Spinal cord (tissue), 10 donors: ENCODE results near the gene MTUS2. TPM values are rescaled to one million over a fixed set of nuclear protein-coding genes. Genes with fewer than 3 reads are reported as not detected.

ENCODE experiments used
- DNase-seq, 6 donors: peaks; one replicate each; pipeline versions ENCODE4 v3.0.0 to v3.0.0-alpha.2; 2013 to 2015; ENCODE audit warnings: low spot score in 6 of 6, low read depth in 4 of 6
- H3K27ac ChIP-seq: one replicate; pipeline ENCODE4 v1.5.1; 2013; ENCODE audit warnings: low read depth, low read length, control low read depth
- H3K27me3 ChIP-seq: one replicate; pipeline ENCODE4 v1.6.1; 2013; ENCODE audit warnings: low read length; ENCODE audit not compliant: control insufficient read depth, insufficient read depth
- H3K36me3 ChIP-seq: one replicate; pipeline ENCODE4 v1.6.1; 2013; ENCODE audit warnings: low read length; ENCODE audit not compliant: control insufficient read depth, insufficient read depth
- H3K4me1 ChIP-seq: one replicate; pipeline ENCODE4 v1.6.1; 2013; ENCODE audit warnings: low read length; ENCODE audit not compliant: control insufficient read depth, insufficient read depth
- H3K4me3 ChIP-seq: one replicate; pipeline ENCODE4 v1.5.1; 2013; ENCODE audit warnings: low read depth, low read length, control low read depth
- H3K9me3 ChIP-seq: one replicate; pipeline ENCODE4 v1.6.1; 2013; ENCODE audit warnings: low read length; ENCODE audit not compliant: control insufficient read depth, insufficient read depth
- WGBS: methylation state at CpG from one replicate; pipeline ENCODE4 v1.1.5; 2013; ENCODE audit warnings: missing lambda C conversion rate; ENCODE audit not compliant: insufficient coverage; 5-methylcytosine and 5-hydroxymethylcytosine counted together
- polyA plus RNA-seq, 2 donors: library from polyadenylated mRNA; unstranded; fragments of 120-200 nt; gene quantifications; one replicate each; pipeline ENCODE4 v1.2.1, GENCODE V29; 2013; ENCODE audit not compliant: insufficient read length in 2 of 2
- total RNA-seq, 2 donors: library from RNA; depleted of rRNA in 1 of 2; stranded (reverse); fragments of 120-200 nt in 1 of 2; fragments of >200 nt in 1 of 2; gene quantifications; one replicate each; pipeline versions ENCODE4 v1.2.3 to v1.2.4, GENCODE V29; 2013 to 2014
- donor health status: healthy.

The MTUS2 gene
- total and polyA plus RNA-seq, 4 donors = 4.6 to 12.5 (median 10.1) TPM

DNA sequence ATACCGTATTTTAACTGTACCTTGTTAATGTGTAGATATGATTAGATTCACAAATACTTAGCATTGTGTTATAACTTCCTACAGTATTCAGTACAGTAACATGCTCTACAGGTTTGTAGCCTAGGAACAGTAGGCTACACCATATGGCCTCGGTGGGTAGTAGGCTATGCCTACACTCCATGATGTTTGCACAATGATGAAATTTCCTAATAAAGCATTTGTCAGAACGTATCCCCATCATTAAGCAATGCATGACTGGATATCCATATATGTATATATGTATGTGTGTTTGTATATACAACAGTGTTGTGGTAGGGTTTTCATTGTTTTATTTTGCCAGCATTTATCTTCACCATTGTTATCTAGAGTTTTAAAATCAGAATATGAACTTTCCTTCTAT is 655.9 kb downstream of the MTUS2 start:
- no peak overlapping the region for H3K27ac ChIP-seq
- WGBS = no CpG with 5 or more reads among the region's 3 CpGs
- peaks cover 5% of the 10 kb centered on the region for H3K36me3 ChIP-seq
- H3K9me3 ChIP-seq = no peaks in the 10 kb centered on the region
- DNase-seq = no peak
- H3K27me3 ChIP-seq = no peaks in the 10 kb centered on the region
- H3K4me3 ChIP-seq = no peak overlapping the region
- peaks cover 5% of the 10 kb centered on the region for H3K4me1 ChIP-seq

DNA sequence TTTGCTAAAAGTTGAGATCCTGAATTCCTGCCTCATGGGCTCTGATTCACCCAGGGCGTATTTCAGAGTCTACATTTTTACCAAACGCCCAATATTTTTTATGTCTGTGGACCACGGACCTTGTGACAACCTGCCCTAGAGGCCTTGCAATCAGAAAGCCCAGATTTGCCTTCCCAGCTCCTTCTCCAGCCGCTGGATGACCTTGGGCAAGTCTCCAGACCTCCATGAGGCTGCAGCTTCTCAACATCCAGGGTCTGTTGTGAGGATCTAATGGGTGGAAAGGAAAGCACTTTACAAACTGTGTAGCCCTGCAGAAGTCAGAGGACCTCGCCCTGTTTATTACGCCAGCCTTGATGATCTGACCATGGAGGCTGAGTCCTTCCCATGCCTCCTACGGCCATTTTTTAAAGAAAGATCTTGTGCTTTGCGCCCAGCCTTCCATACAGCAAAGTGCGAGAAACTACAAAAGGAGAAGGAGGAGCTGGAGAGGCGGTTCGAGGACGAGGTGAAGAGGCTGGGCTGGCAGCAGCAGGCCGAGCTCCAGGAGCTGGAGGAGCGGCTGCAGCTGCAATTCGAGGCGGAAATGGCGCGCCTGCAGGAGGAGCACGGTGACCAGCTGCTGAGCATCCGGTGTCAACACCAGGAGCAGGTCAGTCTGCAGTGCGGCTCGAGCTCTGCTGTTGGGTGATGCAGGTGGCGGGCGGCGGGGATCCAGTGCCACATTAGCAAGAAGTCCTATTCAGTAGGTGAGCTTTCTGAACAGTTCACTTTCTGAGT is 659.8 kb downstream of the MTUS2 start:
- no peaks in the 10 kb centered on the region for H3K9me3 ChIP-seq
- no peak for DNase-seq

DNA sequence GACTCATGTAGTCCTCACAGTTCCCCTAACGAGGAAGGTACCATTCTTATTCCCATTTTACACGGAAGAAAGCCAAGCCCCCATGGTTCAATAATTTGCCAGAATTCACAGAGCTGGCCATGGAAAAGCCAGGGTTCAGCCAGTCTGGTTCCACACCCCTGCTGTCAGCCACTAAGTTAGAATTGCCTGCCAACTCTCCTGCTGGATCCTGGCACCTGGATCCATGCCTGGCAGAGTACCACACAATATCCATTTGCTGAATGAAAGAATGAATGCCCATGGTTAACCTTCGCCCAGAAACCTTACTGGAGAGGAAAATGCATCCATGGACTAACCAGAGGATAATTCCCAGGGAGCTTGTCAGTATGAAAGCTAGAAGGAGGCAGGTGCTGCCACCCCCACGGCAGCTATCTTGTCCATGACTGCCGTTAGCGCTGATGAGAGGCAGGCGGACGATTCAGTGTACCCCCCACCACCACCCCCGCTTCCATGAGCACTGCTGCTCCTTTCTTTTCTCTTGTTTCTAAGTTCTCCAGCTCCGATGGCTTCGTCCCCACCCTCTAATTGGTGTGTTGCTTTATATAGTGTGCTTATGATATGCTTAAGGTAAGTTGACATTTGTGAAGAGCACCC is 660.9 kb downstream of the MTUS2 start:
- Histone ChIP-seq H3K4me3 (no peak overlapping the region), H3K27me3 (no peaks in the 10 kb centered on the region), H3K36me3 (peaks cover 5% of the 10 kb centered on the region), H3K27ac (no peak overlapping the region), H3K4me1 (peaks cover 25% of the 10 kb centered on the region), H3K9me3 (no peaks in the 10 kb centered on the region)
- 38% methylated on average over 3 of the region's 11 CpGs for WGBS
- peak in 2 of 6 donors; percentile 50 to 65 for DNase-seq

More for the DNA sequence above, 659.8 kb downstream of the MTUS2 start:
- Histone ChIP-seq H3K4me1 (peaks cover 25% of the 10 kb centered on the region), H3K27ac (no peak overlapping the region), H3K4me3 (no peak overlapping the region), H3K36me3 (peaks cover 5% of the 10 kb centered on the region), H3K27me3 (no peaks in the 10 kb centered on the region)
- 85% methylated on average over 22 of the region's 25 CpGs for WGBS

DNA sequence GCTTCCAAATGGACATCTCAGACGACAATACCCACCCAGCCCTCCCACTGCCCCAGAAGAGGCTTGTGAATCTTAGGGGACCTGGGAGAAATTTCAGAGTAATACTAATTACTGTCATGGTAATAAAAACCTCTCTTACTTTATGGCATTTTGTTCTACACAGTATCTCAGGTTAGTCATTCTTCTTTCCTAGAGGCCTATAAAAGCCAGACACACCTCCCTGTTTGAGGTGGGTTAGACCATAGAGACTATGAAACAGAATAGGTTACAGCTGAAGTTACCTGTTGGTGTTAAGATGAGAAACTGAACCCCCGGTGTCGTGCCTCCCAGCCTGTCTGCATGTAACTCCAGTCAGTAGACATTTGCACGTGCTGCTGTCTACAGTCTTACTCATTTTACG is 661.5 kb downstream of the MTUS2 start:
- 88% methylated on average over 4 of the region's 5 CpGs for WGBS

DNA sequence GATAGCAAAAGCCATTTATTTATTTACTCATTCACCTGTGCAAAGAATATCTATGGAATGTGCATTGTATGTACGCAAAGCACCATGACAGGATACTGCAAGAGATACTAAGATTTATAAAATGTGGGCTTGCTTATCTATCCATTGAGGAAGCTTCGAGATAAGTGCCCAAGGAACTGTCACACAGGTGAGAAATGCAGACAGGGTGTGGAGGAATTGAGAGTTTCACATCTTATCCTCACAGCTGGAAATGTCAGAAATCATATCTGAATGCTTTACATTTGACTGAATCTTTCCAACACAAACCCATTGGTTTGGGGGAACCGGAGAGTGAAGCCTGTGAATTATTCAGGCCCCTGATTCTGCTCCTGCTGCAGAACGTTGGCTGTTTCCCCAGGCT is 662.4 kb downstream of the MTUS2 start:
- 36% methylated on average over 2 of the region's 4 CpGs for WGBS

More for the DNA sequence above, 661.5 kb downstream of the MTUS2 start:
- DNase-seq = no peak
- no peak overlapping the region for H3K4me3 ChIP-seq
- H3K36me3 ChIP-seq = peaks cover 5% of the 10 kb centered on the region
- peaks cover 25% of the 10 kb centered on the region for H3K4me1 ChIP-seq
- no peaks in the 10 kb centered on the region for H3K27me3 ChIP-seq
- H3K9me3 ChIP-seq = no peaks in the 10 kb centered on the region
- H3K27ac ChIP-seq = no peak overlapping the region

DNA sequence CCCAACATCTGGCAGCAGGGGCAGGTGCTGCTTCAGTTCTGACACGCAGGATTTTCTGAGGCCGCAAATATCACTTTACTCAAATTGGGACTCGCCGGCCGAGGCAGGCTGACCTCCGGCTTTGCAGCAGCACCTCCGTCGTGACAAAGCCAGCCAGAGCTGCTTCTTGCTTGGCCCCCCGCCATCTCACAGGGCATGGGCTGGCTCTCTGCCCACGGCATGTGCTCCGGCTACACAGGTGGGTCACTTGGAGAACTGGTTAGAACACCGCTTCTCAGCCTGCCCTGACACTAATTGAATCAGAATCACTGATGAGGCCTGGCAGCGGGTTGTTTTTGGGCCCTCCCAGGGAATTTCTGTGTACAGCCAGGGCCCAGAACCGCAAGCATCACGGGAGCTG is 663.1 kb downstream of the MTUS2 start:
- Histone ChIP-seq H3K4me1 (peaks cover 25% of the 10 kb centered on the region), H3K27me3 (no peaks in the 10 kb centered on the region), H3K27ac (no peak overlapping the region), H3K4me3 (no peak overlapping the region), H3K9me3 (no peaks in the 10 kb centered on the region), H3K36me3 (peaks cover 5% of the 10 kb centered on the region)
- DNase-seq = no peak
- WGBS = 69% methylated on average over 15 of the region's 15 CpGs

More for the DNA sequence above, 662.4 kb downstream of the MTUS2 start:
- H3K9me3 ChIP-seq = no peaks in the 10 kb centered on the region
- DNase-seq = no peak
- H3K4me3 ChIP-seq = no peak overlapping the region
- H3K27ac ChIP-seq = no peak overlapping the region
- H3K36me3 ChIP-seq = peaks cover 5% of the 10 kb centered on the region
- H3K4me1 ChIP-seq = peaks cover 25% of the 10 kb centered on the region
- no peaks in the 10 kb centered on the region for H3K27me3 ChIP-seq

DNA sequence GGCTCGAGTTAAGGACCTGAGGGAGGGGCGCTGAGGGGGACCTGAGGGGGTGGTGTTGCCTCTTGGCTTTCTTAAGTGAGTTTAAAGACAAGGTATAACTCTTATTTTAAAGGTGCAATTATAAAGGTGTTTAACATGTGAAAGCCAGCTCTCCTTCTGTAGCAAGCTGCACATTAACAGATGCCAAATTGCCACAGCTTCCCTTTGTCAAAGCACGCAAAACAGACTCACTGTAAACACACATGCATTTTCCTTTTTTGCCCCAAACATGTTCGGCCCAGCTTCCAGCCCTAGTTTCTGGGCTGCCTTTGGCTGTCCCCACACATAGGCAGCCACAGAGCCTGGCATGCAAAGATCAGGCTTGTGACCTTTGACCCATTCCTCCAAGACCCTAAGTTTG is 663.5 kb downstream of the MTUS2 start:
- peaks cover 25% of the 10 kb centered on the region for H3K4me1 ChIP-seq
- no peaks in the 10 kb centered on the region for H3K27me3 ChIP-seq
- no peak overlapping the region for H3K4me3 ChIP-seq
- DNase-seq = peak in 1 of 6 donors; percentile 52
- peaks cover 5% of the 10 kb centered on the region for H3K36me3 ChIP-seq
- WGBS = 55% methylated on average over 4 of the region's 4 CpGs
- no peak overlapping the region for H3K27ac ChIP-seq
- H3K9me3 ChIP-seq = no peaks in the 10 kb centered on the region

DNA sequence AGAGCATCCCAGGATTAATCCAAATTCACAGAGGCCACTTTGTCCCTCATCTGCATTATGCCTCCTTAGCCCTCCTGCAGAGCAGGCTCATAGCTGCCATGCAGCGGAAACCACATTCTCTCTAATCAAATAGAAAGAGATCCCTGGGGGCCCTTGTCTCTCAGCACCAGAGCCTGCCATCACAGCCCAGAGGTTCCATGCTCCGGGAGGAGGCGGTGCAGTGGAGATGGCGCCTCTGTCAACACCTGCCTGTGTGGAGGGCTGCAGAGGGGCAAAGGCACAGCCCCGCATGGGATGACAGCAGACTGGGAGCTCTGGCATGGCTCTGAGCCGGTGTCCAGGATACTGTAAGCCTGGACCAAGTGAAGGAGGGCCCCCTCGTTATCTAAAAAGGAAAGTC is 664.1 kb downstream of the MTUS2 start:
- WGBS = 53% methylated on average over 6 of the region's 7 CpGs
- DNase-seq = peak in 1 of 6 donors; percentile 85
- Histone ChIP-seq H3K27ac (no peak overlapping the region), H3K4me3 (no peak overlapping the region), H3K9me3 (no peaks in the 10 kb centered on the region), H3K27me3 (no peaks in the 10 kb centered on the region), H3K36me3 (peaks cover 5% of the 10 kb centered on the region), H3K4me1 (peaks cover 25% of the 10 kb centered on the region)

DNA sequence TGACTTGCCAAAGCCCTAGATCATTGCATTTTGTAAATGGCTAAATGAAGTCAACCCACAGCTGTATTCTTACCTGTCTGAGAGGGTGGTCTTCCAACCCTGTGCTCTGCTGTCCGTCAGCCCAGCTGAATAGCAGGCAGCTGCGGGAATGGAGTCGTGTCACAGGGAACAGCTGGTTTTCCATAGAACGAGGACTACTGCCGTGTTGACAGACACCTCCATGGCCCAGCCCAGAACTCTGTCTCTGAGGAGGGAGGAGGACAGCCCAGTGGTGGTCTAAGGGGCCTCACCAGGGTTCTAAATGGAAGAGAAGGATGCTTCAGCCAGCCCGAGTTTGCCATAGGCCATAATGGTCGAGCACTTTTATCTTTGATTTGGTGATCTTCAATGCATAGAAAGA is 664.7 kb downstream of the MTUS2 start:
- Histone ChIP-seq H3K9me3 (no peaks in the 10 kb centered on the region), H3K4me3 (no peak overlapping the region), H3K27ac (no peak overlapping the region), H3K27me3 (no peaks in the 10 kb centered on the region), H3K36me3 (peaks cover 5% of the 10 kb centered on the region), H3K4me1 (peaks cover 25% of the 10 kb centered on the region)
- no peak for DNase-seq
- 81% methylated on average over 5 of the region's 7 CpGs for WGBS

DNA sequence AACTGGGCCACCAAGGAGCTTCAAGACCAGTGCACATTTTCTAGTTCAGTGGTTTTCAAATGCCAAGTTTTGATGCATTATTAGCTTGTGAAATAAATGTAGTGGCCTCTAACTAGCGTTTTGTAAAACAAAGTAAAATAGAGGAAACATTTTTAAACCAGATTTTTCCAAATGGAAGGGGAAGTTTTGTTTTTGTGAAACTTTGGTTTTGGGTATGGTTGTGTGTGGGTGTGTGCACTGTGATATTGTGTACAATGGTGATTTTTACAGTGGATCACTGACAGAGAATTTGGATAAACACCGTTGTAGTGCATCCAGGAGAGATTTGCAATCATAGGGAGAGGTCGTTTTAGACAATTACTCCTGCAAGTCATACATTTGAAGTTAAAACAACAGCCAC is 666.4 kb downstream of the MTUS2 start:
- Histone ChIP-seq H3K9me3 (no peaks in the 10 kb centered on the region), H3K27ac (no peak overlapping the region), H3K27me3 (no peaks in the 10 kb centered on the region), H3K4me1 (peaks cover 20% of the 10 kb centered on the region), H3K36me3 (no peaks in the 10 kb centered on the region), H3K4me3 (no peak overlapping the region)
- DNase-seq = no peak
- 80% methylated on average over 1 of the region's 3 CpGs for WGBS
